ENCODE measurements around the gene SPATA13. TPM values are rescaled to one million over a fixed set of nuclear protein-coding genes. Genes with fewer than 3 reads are reported as not detected.

Gene SPATA13
- total RNA-seq = 5.1 and 8.8 TPM in 2 replicates

DNA sequence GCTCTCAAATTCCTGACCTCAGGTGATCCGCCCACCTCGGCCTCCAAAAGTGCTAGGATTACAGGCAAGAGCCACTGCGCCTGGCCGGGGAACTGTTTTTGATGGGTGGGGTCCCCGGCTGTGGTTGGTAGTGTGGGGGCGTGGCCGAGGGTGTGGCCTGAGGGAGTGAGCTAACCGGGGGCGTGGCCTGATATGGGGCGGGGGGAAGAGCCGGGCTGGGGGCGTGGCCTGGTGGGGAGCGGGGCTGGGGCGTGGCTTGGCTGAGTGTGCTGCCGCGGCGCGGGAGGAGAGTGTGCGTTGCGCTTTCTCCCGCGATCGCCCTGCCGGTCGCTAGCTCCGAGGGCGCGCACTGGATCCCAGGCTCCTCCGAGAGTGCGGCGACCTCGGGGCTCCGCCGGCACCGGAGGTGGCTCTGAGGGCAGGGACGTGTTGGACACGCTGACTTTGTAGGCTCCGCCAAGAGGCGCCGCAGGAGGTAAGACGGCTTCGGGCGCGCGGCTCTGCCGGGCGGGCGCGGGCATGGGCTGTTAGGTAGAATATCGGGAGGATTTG lies at the start of gene SPATA13:
Gene SPATA13, plus strand, starts transcription at position 263 of the 552 bp plus-strand sequence. CDS start 62,210 bp downstream, outside the sequence.

DNA sequence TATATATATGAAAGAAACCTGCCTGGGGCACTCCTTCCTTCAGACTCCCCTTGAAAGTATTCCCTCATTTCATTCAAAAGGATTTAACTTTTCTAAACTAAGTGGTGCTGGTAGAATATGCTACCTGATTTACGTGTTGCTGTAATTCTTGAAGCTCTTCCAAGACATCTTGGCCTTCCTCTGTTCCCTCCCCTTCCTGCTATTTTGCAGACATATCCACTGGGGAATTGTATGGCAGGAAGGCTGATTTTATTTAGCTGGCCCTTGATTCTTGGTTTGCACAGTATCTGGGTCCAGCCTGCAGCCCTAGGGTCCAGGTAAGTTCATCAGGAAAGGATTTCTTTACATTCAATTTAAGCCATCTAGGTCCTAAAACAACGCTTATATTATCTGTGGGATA lies 148.8 kb downstream of the SPATA13 start, which contains the start of gene C1QTNF9:
Gene C1QTNF9, plus strand, starts transcription at position 281 of the 400 bp plus-strand sequence. CDS start 6,424 bp downstream, outside the sequence.

Small RNAs within 50 kb of the gene (small RNA-seq; reads per million reads assigned to genes)
- 1.6 reads per million, percentile 74 among the genes with 10 or more reads in this experiment for gene MIR2276

Other genes with a start within 250 kb of the SPATA13 start
- gene C1QTNF9, start 148.9 kb downstream of the SPATA13 start, total RNA-seq = not detected in 2 replicates

Data from subcutaneous preadipocyte (primary cell).